ENCODE data around the gene BLID. TPM values are rescaled to one million over a fixed set of nuclear protein-coding genes. Genes with fewer than 3 reads are reported as not detected.

The BLID gene
- total and polyA plus RNA-seq, 2 experiments from 2014 or later = not detected

DNA sequence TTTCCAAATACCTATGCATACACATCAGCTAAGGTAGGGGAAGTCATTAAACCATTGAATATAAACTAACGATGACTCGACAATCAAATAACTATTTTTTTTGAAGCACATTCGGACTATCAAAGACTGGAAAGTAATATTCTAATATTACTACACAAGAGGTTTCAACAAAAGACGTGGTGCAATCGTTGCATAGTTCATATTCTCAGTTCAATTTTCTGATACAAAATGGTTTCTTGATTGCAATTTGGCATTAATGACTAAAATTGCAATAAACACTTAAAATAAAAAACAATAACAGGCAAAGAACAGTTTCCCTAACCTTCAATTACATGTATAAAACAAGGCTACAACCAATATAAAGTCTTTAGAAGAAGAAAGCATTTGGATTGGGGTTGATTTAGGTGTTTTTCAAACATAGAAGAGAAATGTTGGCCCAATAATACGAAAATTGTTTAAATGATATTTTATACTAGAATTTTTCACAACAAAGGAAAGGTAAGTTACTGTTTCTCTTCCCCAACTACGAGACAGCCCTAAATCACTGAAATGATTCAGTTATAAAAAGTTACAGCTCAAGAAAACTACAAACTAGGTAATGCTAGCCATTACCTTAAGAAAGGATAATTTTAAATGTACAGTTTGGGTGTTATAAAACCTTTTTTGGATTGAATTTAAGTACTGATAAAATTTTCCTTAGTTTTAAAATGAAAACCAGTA, 17.6 kb downstream of the BLID start:
- Histone ChIP-seq H4K20me1 (replicated peaks; ENCODE audit: insufficient read depth) (no peaks in the 10 kb centered on the region), H3K4me2 (0 out of 2 replicates have a peak overlapping the region, but pooled peaks have one; percentile 50), H2AFZ (no peak overlapping the region), H3K4me1 (ENCODE audit: insufficient read depth) (peaks cover 41% of the 10 kb centered on the region), H3K27me3 (ENCODE audit: insufficient read depth) (peaks cover 33% of the 10 kb centered on the region), H3K79me2 (replicated peaks; ENCODE audit: insufficient read depth) (no peaks in the 10 kb centered on the region; the same call in 1 of the 2 replicates), H3F3A (replicated peaks; ENCODE audit: low read depth) (no peaks in the 10 kb centered on the region), H3K27ac (ENCODE audit: low read depth) (no peak overlapping the region), H3K36me3 (ENCODE audit: insufficient read depth) (no peaks in the 10 kb centered on the region), H3K4me3 (no peak overlapping the region), H3K9me2 (ENCODE audit: insufficient read depth) (no peaks in the 10 kb centered on the region)
- H3K36me3 Mint-ChIP-seq (ENCODE audit: low read depth) = no peaks in the 10 kb centered on the region
- H3K27ac Mint-ChIP-seq = no peak overlapping the region
- H3K27me3 Mint-ChIP-seq (ENCODE audit: insufficient read depth, low read depth, poor library complexity) = peaks cover 23% of the 10 kb centered on the region
- H3K9me3 Mint-ChIP-seq = no peaks in the 10 kb centered on the region
- no peak for DNase-seq (ENCODE audit: low spot score)
- H3K4me1 Mint-ChIP-seq = peaks cover 39% of the 10 kb centered on the region
- TF ChIP-seq CREB1 (CRISPR knock-in tag; IDR thresholded peaks at IDR 0.05; ENCODE audit: low read depth) (no peak), EZH2 (IDR thresholded peaks at IDR 0.05; ENCODE audit: low read depth, unreplicated experiment) (no peak), POLR2AphosphoS5 (IDR thresholded peaks at IDR 0.05; ENCODE audit: low read depth) (no peak), ZNF331 (CRISPR knock-in tag; IDR thresholded peaks at IDR 0.05; ENCODE audit: low read depth) (no peak), JUNB (IDR thresholded peaks at IDR 0.05; ENCODE audit: unreplicated experiment) (no peak), NANOG (IDR thresholded peaks at IDR 0.05; ENCODE audit: borderline replicate concordance) (no peak), STAT1 (IDR thresholded peaks at IDR 0.05; ENCODE audit: unreplicated experiment) (no peak), ZNF114 (CRISPR knock-in tag; IDR thresholded peaks at IDR 0.05) (no peak), EZH2phosphoT487 (IDR thresholded peaks at IDR 0.05; ENCODE audit: unreplicated experiment) (no peak)
- TF ChIP-seq, protein P1, sequence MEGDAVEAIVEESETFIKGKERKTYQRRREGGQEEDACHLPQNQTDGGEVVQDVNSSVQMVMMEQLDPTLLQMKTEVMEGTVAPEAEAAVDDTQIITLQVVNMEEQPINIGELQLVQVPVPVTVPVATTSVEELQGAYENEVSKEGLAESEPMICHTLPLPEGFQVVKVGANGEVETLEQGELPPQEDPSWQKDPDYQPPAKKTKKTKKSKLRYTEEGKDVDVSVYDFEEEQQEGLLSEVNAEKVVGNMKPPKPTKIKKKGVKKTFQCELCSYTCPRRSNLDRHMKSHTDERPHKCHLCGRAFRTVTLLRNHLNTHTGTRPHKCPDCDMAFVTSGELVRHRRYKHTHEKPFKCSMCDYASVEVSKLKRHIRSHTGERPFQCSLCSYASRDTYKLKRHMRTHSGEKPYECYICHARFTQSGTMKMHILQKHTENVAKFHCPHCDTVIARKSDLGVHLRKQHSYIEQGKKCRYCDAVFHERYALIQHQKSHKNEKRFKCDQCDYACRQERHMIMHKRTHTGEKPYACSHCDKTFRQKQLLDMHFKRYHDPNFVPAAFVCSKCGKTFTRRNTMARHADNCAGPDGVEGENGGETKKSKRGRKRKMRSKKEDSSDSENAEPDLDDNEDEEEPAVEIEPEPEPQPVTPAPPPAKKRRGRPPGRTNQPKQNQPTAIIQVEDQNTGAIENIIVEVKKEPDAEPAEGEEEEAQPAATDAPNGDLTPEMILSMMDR (conservative IDR thresholded peaks at IDR 0.05; ENCODE audit: low read depth in 2 of 2) = no peak
- TF ChIP-seq, protein P2, sequence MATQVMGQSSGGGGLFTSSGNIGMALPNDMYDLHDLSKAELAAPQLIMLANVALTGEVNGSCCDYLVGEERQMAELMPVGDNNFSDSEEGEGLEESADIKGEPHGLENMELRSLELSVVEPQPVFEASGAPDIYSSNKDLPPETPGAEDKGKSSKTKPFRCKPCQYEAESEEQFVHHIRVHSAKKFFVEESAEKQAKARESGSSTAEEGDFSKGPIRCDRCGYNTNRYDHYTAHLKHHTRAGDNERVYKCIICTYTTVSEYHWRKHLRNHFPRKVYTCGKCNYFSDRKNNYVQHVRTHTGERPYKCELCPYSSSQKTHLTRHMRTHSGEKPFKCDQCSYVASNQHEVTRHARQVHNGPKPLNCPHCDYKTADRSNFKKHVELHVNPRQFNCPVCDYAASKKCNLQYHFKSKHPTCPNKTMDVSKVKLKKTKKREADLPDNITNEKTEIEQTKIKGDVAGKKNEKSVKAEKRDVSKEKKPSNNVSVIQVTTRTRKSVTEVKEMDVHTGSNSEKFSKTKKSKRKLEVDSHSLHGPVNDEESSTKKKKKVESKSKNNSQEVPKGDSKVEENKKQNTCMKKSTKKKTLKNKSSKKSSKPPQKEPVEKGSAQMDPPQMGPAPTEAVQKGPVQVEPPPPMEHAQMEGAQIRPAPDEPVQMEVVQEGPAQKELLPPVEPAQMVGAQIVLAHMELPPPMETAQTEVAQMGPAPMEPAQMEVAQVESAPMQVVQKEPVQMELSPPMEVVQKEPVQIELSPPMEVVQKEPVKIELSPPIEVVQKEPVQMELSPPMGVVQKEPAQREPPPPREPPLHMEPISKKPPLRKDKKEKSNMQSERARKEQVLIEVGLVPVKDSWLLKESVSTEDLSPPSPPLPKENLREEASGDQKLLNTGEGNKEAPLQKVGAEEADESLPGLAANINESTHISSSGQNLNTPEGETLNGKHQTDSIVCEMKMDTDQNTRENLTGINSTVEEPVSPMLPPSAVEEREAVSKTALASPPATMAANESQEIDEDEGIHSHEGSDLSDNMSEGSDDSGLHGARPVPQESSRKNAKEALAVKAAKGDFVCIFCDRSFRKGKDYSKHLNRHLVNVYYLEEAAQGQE (IDR thresholded peaks at IDR 0.05; ENCODE audit: unreplicated experiment) = no peak
- TF ChIP-seq, protein P3, sequence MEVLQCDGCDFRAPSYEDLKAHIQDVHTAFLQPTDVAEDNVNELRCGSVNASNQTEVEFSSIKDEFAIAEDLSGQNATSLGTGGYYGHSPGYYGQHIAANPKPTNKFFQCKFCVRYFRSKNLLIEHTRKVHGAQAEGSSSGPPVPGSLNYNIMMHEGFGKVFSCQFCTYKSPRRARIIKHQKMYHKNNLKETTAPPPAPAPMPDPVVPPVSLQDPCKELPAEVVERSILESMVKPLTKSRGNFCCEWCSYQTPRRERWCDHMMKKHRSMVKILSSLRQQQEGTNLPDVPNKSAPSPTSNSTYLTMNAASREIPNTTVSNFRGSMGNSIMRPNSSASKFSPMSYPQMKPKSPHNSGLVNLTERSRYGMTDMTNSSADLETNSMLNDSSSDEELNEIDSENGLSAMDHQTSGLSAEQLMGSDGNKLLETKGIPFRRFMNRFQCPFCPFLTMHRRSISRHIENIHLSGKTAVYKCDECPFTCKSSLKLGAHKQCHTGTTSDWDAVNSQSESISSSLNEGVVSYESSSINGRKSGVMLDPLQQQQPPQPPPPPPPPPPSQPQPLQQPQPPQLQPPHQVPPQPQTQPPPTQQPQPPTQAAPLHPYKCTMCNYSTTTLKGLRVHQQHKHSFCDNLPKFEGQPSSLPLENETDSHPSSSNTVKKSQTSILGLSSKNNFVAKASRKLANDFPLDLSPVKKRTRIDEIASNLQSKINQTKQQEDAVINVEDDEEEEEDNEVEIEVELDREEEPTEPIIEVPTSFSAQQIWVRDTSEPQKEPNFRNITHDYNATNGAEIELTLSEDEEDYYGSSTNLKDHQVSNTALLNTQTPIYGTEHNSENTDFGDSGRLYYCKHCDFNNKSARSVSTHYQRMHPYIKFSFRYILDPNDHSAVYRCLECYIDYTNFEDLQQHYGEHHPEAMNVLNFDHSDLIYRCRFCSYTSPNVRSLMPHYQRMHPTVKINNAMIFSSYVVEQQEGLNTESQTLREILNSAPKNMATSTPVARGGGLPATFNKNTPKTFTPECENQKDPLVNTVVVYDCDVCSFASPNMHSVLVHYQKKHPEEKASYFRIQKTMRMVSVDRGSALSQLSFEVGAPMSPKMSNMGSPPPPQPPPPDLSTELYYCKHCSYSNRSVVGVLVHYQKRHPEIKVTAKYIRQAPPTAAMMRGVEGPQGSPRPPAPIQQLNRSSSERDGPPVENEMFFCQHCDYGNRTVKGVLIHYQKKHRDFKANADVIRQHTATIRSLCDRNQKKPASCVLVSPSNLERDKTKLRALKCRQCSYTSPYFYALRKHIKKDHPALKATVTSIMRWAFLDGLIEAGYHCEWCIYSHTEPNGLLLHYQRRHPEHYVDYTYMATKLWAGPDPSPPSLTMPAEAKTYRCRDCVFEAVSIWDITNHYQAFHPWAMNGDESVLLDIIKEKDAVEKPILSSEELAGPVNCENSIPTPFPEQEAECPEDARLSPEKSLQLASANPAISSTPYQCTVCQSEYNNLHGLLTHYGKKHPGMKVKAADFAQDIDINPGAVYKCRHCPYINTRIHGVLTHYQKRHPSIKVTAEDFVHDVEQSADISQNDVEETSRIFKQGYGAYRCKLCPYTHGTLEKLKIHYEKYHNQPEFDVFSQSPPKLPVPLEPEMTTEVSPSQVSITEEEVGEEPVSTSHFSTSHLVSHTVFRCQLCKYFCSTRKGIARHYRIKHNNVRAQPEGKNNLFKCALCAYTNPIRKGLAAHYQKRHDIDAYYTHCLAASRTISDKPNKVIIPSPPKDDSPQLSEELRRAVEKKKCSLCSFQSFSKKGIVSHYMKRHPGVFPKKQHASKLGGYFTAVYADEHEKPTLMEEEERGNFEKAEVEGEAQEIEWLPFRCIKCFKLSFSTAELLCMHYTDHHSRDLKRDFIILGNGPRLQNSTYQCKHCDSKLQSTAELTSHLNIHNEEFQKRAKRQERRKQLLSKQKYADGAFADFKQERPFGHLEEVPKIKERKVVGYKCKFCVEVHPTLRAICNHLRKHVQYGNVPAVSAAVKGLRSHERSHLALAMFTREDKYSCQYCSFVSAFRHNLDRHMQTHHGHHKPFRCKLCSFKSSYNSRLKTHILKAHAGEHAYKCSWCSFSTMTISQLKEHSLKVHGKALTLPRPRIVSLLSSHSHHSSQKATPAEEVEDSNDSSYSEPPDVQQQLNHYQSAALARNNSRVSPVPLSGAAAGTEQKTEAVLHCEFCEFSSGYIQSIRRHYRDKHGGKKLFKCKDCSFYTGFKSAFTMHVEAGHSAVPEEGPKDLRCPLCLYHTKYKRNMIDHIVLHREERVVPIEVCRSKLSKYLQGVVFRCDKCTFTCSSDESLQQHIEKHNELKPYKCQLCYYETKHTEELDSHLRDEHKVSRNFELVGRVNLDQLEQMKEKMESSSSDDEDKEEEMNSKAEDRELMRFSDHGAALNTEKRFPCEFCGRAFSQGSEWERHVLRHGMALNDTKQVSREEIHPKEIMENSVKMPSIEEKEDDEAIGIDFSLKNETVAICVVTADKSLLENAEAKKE (CRISPR knock-in tag; IDR thresholded peaks at IDR 0.05) = no peak
- TF ChIP-seq, protein P4, sequence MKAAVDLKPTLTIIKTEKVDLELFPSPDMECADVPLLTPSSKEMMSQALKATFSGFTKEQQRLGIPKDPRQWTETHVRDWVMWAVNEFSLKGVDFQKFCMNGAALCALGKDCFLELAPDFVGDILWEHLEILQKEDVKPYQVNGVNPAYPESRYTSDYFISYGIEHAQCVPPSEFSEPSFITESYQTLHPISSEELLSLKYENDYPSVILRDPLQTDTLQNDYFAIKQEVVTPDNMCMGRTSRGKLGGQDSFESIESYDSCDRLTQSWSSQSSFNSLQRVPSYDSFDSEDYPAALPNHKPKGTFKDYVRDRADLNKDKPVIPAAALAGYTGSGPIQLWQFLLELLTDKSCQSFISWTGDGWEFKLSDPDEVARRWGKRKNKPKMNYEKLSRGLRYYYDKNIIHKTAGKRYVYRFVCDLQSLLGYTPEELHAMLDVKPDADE (IDR thresholded peaks at IDR 0.05) = no peak
- no peak overlapping the region for H3K4me3 Mint-ChIP-seq
- ATAC-seq = no peak

Data from GM23338 (cell line).